ENCODE results near the gene NRXN3. TPM values are rescaled to one million over a fixed set of nuclear protein-coding genes. Genes with fewer than 3 reads are reported as not detected.

The NRXN3 gene
- total RNA-seq, 4 donors from 2014 or later = 4.1 to 11.9 (median 5.8) TPM

GRCh38 chr14:79304279-79304678, 1134.1 kb downstream of the NRXN3 start:
- TF ChIP-seq POLR2A (IDR thresholded peaks at IDR 0.05) = no peak
- intact Hi-C loops (cut with DNase I; ENCODE audit: low total_unique reads) (no loop called here), in situ Hi-C loops (cut with MboI; ENCODE audit: low pct_ligation_motif_present in 1 of 4, low pct_unique_long_range_greater_than_20kb in 1 of 4, low sequenced_read_pairs in 3 of 4) (no loop called here)
- H3K4me3 ChIP-seq = no peak overlapping the region
- no peaks in the 10 kb centered on the region for H3K27me3 ChIP-seq
- H3K9me3 ChIP-seq = no peaks in the 10 kb centered on the region
- DNase-seq = no peak
- no peaks in the 10 kb centered on the region for H3K4me1 ChIP-seq
- H3K36me3 ChIP-seq = no peaks in the 10 kb centered on the region
- H3K27ac ChIP-seq = no peak overlapping the region

DNA sequence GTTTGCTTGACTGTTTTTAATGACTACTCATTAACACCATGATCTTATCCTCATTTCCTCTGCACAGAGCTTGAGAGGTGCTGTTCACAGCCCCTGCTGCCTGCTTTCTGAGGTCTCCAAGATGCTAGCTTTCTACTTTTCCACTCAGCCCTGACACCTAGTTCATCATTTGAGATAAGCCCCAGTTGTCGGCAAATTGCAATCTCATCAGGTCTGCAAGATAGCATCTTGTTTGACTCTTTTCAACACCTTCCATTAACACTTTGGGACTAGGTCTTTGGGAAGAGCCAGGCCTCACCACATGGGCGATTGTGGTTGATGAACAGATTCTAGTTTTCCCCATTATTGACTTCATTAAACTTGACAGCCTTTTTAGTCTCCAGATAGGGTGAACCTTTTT, 1136.4 kb downstream of the NRXN3 start:
- Histone ChIP-seq H3K4me3 (no peak overlapping the region), H3K27me3 (no peaks in the 10 kb centered on the region), H3K9me3 (no peaks in the 10 kb centered on the region), H3K4me1 (no peaks in the 10 kb centered on the region), H3K27ac (no peak overlapping the region), H3K36me3 (no peaks in the 10 kb centered on the region)
- DNase-seq = no peak
- intact Hi-C loops (cut with DNase I; ENCODE audit: low total_unique reads) = no loop called here
- in situ Hi-C loops (cut with MboI; ENCODE audit: low pct_ligation_motif_present in 1 of 4, low pct_unique_long_range_greater_than_20kb in 1 of 4, low sequenced_read_pairs in 3 of 4) = no loop called here
- WGBS, 2 donors (ENCODE audit: low coverage in 1 of 2) = 63 to 90% methylated on average over 2 of the region's 2 CpGs
- TF ChIP-seq POLR2AphosphoS5 (IDR thresholded peaks at IDR 0.05) (no peak), EP300 (IDR thresholded peaks at IDR 0.05; ENCODE audit: low read depth) (no peak), POLR2A (IDR thresholded peaks at IDR 0.05) (no peak)
- TF ChIP-seq, protein P1, sequence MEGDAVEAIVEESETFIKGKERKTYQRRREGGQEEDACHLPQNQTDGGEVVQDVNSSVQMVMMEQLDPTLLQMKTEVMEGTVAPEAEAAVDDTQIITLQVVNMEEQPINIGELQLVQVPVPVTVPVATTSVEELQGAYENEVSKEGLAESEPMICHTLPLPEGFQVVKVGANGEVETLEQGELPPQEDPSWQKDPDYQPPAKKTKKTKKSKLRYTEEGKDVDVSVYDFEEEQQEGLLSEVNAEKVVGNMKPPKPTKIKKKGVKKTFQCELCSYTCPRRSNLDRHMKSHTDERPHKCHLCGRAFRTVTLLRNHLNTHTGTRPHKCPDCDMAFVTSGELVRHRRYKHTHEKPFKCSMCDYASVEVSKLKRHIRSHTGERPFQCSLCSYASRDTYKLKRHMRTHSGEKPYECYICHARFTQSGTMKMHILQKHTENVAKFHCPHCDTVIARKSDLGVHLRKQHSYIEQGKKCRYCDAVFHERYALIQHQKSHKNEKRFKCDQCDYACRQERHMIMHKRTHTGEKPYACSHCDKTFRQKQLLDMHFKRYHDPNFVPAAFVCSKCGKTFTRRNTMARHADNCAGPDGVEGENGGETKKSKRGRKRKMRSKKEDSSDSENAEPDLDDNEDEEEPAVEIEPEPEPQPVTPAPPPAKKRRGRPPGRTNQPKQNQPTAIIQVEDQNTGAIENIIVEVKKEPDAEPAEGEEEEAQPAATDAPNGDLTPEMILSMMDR (IDR thresholded peaks at IDR 0.05) = no peak

GRCh38 chr14:79318371-79318770, 1148.2 kb downstream of the NRXN3 start:
- no peak overlapping the region for H3K27ac ChIP-seq
- WGBS, 2 donors (ENCODE audit: low coverage in 1 of 2) = 55 to 65% methylated on average over 7 of the region's 7 CpGs
- intact Hi-C loops (cut with DNase I; ENCODE audit: low total_unique reads) = no loop called here
- H3K36me3 ChIP-seq = no peaks in the 10 kb centered on the region
- no peaks in the 10 kb centered on the region for H3K27me3 ChIP-seq
- DNase-seq = no peak
- H3K4me1 ChIP-seq = no peaks in the 10 kb centered on the region
- no peak overlapping the region for H3K4me3 ChIP-seq
- in situ Hi-C loops (cut with MboI; ENCODE audit: low pct_ligation_motif_present in 1 of 4, low pct_unique_long_range_greater_than_20kb in 1 of 4, low sequenced_read_pairs in 3 of 4) = no loop called here
- no peaks in the 10 kb centered on the region for H3K9me3 ChIP-seq
- no peak for TF ChIP-seq POLR2A (IDR thresholded peaks at IDR 0.05)
- TF ChIP-seq EP300 (IDR thresholded peaks at IDR 0.05; ENCODE audit: low read depth) = no peak
- no peak for TF ChIP-seq POLR2AphosphoS5 (IDR thresholded peaks at IDR 0.05)
- TF ChIP-seq, protein P1 (IDR thresholded peaks at IDR 0.05) = no peak

DNA sequence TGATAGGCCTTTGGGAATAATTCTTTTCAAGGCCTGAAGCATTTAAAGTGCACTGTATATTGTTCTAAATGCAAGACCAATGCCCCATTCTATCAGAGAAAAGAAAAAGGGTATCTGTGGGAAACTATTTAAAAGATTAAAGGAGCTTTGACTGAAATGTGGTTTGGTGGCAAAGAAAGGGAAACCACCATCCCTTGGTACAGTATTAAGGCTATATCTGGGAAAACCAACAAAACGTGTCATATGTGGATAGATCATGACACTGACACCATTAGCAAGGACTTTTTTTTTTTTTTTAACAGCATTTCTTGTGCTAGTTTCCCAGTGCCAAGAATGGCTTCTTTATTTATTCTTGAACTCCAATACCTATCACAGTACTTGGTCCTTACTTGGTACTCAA, 1150.4 kb downstream of the NRXN3 start:
- Histone ChIP-seq H3K4me1 (peaks cover 0 to 5% (median 0%) of the 10 kb centered on the region in 4 donors), H3K27me3 (no peaks in the 10 kb centered on the region), H3K36me3 (no peaks in the 10 kb centered on the region), H3K27ac (no peak overlapping the region), H3K4me3 (no peak overlapping the region), H3K9me3 (no peaks in the 10 kb centered on the region)
- in situ Hi-C loops (cut with MboI; ENCODE audit: low pct_ligation_motif_present in 1 of 4, low pct_unique_long_range_greater_than_20kb in 1 of 4, low sequenced_read_pairs in 3 of 4) = no loop called here
- WGBS, 2 donors (ENCODE audit: low coverage in 1 of 2) = 30 to 55% methylated on average over 1 of the region's 1 CpG
- DNase-seq = no peak
- TF ChIP-seq, protein P1 (IDR thresholded peaks at IDR 0.05) = no peak
- TF ChIP-seq POLR2A (IDR thresholded peaks at IDR 0.05) = no peak
- intact Hi-C loops (cut with DNase I; ENCODE audit: low total_unique reads) = no loop called here

GRCh38 chr14:79321070-79321469, 1150.9 kb downstream of the NRXN3 start:
- H3K27ac ChIP-seq = no peak overlapping the region
- in situ Hi-C loops (cut with MboI; ENCODE audit: low pct_ligation_motif_present in 1 of 4, low pct_unique_long_range_greater_than_20kb in 1 of 4, low sequenced_read_pairs in 3 of 4) (no loop called here), intact Hi-C loops (cut with DNase I; ENCODE audit: low total_unique reads) (no loop called here)
- DNase-seq = no peak
- no peak overlapping the region for H3K4me3 ChIP-seq
- TF ChIP-seq EP300 (IDR thresholded peaks at IDR 0.05; ENCODE audit: low read depth) = no peak
- no peak for TF ChIP-seq POLR2A (IDR thresholded peaks at IDR 0.05)
- TF ChIP-seq POLR2AphosphoS5 (IDR thresholded peaks at IDR 0.05) = no peak
- TF ChIP-seq, protein P1 (IDR thresholded peaks at IDR 0.05) = no peak
- H3K36me3 ChIP-seq = no peaks in the 10 kb centered on the region
- H3K9me3 ChIP-seq = no peaks in the 10 kb centered on the region
- peaks cover 0 to 5% (median 0%) of the 10 kb centered on the region in 4 donors for H3K4me1 ChIP-seq
- H3K27me3 ChIP-seq = no peaks in the 10 kb centered on the region
